ENCODE data around the gene COMMD6. TPM values are rescaled to one million over a fixed set of nuclear protein-coding genes. Genes with fewer than 3 reads are reported as not detected.

The COMMD6 gene
- polyA plus RNA-seq, 1 donor from 2014 or later = 301 TPM

DNA sequence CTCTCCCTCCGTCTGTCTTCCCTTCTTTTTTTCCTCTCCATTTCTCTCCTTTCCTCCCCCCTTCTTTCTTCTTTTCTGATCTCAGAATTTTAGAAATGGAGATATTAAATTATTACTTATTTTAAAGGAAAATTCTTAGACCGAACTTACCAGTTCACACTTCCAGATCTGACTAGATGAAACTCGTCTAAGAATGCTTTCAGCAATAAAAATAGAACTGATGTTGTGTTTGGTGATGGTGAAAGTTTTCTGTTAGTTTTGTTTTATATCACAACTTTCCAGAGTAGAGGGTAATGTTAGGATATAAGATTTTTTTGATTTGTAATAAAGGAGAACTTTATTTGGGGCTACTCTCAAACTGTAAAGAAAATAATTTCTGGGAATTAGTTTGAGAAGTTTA is 41.9 kb upstream of the COMMD6 start:
- no peak overlapping the region for H3K4me3 ChIP-seq (ENCODE audit: low read length)
- H3K9me3 ChIP-seq (ENCODE audit: low read length) = no peaks in the 10 kb centered on the region
- H3K27me3 ChIP-seq (ENCODE audit: insufficient read depth, low read depth, low read length) = no peaks in the 10 kb centered on the region
- H3K9ac ChIP-seq (ENCODE audit: low read length) = no peak overlapping the region
- no peaks in the 10 kb centered on the region for H3K9me2 ChIP-seq (ENCODE audit: insufficient read depth, low read length)
- no peaks in the 10 kb centered on the region for H4K20me1 ChIP-seq (ENCODE audit: insufficient read depth)
- H3K36me3 ChIP-seq (ENCODE audit: insufficient read depth, low read length) = no peaks in the 10 kb centered on the region
- TF ChIP-seq SMC3 (conservative IDR thresholded peaks at IDR 0.05; ENCODE audit: poor library complexity) (no peak), TAF1 (IDR thresholded peaks at IDR 0.05; ENCODE audit: low read depth) (no peak), MXI1 (conservative IDR thresholded peaks at IDR 0.05; ENCODE audit: poor library complexity, severe bottlenecking) (no peak), RAD21 (conservative IDR thresholded peaks at IDR 0.05) (no peak), EZH2 (IDR thresholded peaks at IDR 0.05; ENCODE audit: borderline replicate concordance, insufficient read depth, low read length, poor library complexity, severe bottlenecking) (no peak), EP300 (conservative IDR thresholded peaks at IDR 0.05; ENCODE audit: poor library complexity, severe bottlenecking) (no peak), POLR2AphosphoS5 (IDR thresholded peaks at IDR 0.05) (no peak)
- TF ChIP-seq, protein P1, sequence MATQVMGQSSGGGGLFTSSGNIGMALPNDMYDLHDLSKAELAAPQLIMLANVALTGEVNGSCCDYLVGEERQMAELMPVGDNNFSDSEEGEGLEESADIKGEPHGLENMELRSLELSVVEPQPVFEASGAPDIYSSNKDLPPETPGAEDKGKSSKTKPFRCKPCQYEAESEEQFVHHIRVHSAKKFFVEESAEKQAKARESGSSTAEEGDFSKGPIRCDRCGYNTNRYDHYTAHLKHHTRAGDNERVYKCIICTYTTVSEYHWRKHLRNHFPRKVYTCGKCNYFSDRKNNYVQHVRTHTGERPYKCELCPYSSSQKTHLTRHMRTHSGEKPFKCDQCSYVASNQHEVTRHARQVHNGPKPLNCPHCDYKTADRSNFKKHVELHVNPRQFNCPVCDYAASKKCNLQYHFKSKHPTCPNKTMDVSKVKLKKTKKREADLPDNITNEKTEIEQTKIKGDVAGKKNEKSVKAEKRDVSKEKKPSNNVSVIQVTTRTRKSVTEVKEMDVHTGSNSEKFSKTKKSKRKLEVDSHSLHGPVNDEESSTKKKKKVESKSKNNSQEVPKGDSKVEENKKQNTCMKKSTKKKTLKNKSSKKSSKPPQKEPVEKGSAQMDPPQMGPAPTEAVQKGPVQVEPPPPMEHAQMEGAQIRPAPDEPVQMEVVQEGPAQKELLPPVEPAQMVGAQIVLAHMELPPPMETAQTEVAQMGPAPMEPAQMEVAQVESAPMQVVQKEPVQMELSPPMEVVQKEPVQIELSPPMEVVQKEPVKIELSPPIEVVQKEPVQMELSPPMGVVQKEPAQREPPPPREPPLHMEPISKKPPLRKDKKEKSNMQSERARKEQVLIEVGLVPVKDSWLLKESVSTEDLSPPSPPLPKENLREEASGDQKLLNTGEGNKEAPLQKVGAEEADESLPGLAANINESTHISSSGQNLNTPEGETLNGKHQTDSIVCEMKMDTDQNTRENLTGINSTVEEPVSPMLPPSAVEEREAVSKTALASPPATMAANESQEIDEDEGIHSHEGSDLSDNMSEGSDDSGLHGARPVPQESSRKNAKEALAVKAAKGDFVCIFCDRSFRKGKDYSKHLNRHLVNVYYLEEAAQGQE (IDR thresholded peaks at IDR 0.05; ENCODE audit: borderline replicate concordance) = no peak
- TF ChIP-seq, protein P2, sequence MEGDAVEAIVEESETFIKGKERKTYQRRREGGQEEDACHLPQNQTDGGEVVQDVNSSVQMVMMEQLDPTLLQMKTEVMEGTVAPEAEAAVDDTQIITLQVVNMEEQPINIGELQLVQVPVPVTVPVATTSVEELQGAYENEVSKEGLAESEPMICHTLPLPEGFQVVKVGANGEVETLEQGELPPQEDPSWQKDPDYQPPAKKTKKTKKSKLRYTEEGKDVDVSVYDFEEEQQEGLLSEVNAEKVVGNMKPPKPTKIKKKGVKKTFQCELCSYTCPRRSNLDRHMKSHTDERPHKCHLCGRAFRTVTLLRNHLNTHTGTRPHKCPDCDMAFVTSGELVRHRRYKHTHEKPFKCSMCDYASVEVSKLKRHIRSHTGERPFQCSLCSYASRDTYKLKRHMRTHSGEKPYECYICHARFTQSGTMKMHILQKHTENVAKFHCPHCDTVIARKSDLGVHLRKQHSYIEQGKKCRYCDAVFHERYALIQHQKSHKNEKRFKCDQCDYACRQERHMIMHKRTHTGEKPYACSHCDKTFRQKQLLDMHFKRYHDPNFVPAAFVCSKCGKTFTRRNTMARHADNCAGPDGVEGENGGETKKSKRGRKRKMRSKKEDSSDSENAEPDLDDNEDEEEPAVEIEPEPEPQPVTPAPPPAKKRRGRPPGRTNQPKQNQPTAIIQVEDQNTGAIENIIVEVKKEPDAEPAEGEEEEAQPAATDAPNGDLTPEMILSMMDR (IDR thresholded peaks at IDR 0.05; ENCODE audit: poor library complexity, severe bottlenecking) = no peak
- no peaks in the 10 kb centered on the region for H3F3A ChIP-seq (ENCODE audit: insufficient read depth, low read length, poor library complexity, severe bottlenecking)
- no peak overlapping the region for H3K27ac ChIP-seq (ENCODE audit: low read length)
- no peaks in the 10 kb centered on the region for H3K79me2 ChIP-seq (replicated peaks; ENCODE audit: insufficient read depth, low read length)
- no peak overlapping the region for H3K4me2 ChIP-seq (ENCODE audit: low read length)
- no peak overlapping the region for H2AFZ ChIP-seq (ENCODE audit: low read depth, low read length)

DNA sequence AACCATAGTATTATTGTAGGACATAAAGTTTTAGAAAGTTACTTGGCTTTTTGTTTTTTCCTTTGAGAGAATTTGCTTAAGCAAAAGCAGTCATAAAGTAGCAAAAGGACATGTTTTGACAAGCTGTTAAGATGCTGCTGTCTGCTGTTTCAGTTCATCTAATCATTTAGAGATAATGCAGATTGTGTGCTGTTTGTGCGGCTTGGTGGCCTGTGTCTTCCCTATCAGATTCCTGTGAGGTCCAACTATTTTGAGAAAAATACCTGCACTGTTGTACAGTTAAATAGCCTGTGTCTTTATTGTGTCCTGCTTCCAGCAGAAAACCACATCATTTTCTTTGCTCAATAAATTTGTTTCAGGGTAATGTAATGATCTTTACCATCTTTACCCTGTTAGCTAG is 31.9 kb upstream of the COMMD6 start:
- no peak overlapping the region for H3K4me3 ChIP-seq (ENCODE audit: low read length)
- no peak overlapping the region for H3K4me2 ChIP-seq (ENCODE audit: low read length)
- H3K36me3 ChIP-seq (ENCODE audit: insufficient read depth, low read length) = no peaks in the 10 kb centered on the region
- no peaks in the 10 kb centered on the region for H3K9me3 ChIP-seq (ENCODE audit: low read length)
- H4K20me1 ChIP-seq (ENCODE audit: insufficient read depth) = no peaks in the 10 kb centered on the region
- TF ChIP-seq EZH2 (IDR thresholded peaks at IDR 0.05; ENCODE audit: borderline replicate concordance, insufficient read depth, low read length, poor library complexity, severe bottlenecking) (no peak), POLR2AphosphoS5 (IDR thresholded peaks at IDR 0.05) (no peak), SMC3 (conservative IDR thresholded peaks at IDR 0.05; ENCODE audit: poor library complexity) (no peak), MXI1 (conservative IDR thresholded peaks at IDR 0.05; ENCODE audit: poor library complexity, severe bottlenecking) (no peak), EP300 (conservative IDR thresholded peaks at IDR 0.05; ENCODE audit: poor library complexity, severe bottlenecking) (no peak), TAF1 (IDR thresholded peaks at IDR 0.05; ENCODE audit: low read depth) (no peak), RAD21 (conservative IDR thresholded peaks at IDR 0.05) (no peak)
- TF ChIP-seq, protein P2 (IDR thresholded peaks at IDR 0.05; ENCODE audit: poor library complexity, severe bottlenecking) = no peak
- TF ChIP-seq, protein P1 (IDR thresholded peaks at IDR 0.05; ENCODE audit: borderline replicate concordance) = no peak
- no peak overlapping the region for H2AFZ ChIP-seq (ENCODE audit: low read depth, low read length)
- no peaks in the 10 kb centered on the region for H3K9me2 ChIP-seq (ENCODE audit: insufficient read depth, low read length)
- H3F3A ChIP-seq (ENCODE audit: insufficient read depth, low read length, poor library complexity, severe bottlenecking) = no peaks in the 10 kb centered on the region
- no peaks in the 10 kb centered on the region for H3K79me2 ChIP-seq (replicated peaks; ENCODE audit: insufficient read depth, low read length)
- H3K9ac ChIP-seq (ENCODE audit: low read length) = no peak overlapping the region
- H3K27me3 ChIP-seq (ENCODE audit: insufficient read depth, low read depth, low read length) = no peaks in the 10 kb centered on the region
- H3K27ac ChIP-seq (ENCODE audit: low read length) = no peak overlapping the region

Measured in neural cell (in vitro differentiated cells).